Stimulated activated CD4-positive, alpha-beta T cell treated with anti-CD3 and anti-CD28 coated beads, Interleukin-12 subunit alpha, Interleukin-12 subunit beta, amount 100 ng/mL, for 48 hours (primary cell): Measurements from ENCODE around the gene ARRDC5.
"Not testable (repeated sequence)": the region's sequence is repeated elsewhere in the genome, so short reads cannot be mapped to it uniquely, and the experiment has no call there.

Experiments used
- DNase-seq, 3 donors: peaks; one replicate each; pipeline ENCODE4 v3.0.0-alpha.2; 2020; ENCODE audit warnings: low read depth in 2 of 3, low spot score in 1 of 3

The ARRDC5 gene

DNA sequence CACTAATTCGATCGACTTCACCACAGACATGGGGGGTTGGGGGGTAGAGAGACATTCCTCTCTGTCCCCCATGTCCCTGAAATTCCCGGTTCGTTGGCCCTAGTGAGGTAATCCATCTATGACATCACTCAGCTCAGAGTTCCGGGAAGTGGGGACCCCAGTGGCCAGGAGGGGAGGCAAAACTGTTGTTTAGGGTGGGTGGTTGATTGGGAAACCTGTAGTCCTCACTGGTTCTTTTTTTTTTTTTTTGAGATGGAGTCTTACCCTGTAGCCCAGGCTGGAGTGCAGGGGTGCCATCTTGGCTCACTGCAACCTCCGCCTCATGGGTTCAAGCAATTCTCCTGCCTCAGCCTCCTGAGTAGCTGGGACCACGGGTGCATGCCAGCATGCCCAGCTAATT lies at the start of gene ARRDC5:
Gene ARRDC5, minus strand, starts transcription at position 101 of the 400 bp plus-strand sequence. Its CDS starts 71 bp downstream, at position 30.
- DNase-seq: no peak

GRCh38 chr19:4951656-4952055 lies 49.0 kb upstream of the ARRDC5 start:
- DNase-seq: no peak

DNA sequence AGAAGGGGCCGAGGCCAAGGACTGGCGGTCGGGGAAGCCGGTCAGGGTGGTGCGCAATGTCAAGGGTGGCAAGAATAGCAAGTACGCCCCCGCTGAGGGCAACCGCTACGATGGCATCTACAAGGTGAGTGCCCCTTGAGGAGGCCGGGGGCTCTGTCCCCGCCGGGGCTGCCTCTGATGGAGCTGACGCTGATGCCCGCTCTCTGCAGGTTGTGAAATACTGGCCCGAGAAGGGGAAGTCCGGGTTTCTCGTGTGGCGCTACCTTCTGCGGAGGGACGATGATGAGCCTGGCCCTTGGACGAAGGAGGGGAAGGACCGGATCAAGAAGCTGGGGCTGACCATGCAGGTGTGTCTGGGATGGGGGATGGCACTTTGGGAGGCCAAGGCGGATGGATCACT lies 48.0 kb upstream of the ARRDC5 start:
- DNase-seq: not testable (repeated sequence)

DNA sequence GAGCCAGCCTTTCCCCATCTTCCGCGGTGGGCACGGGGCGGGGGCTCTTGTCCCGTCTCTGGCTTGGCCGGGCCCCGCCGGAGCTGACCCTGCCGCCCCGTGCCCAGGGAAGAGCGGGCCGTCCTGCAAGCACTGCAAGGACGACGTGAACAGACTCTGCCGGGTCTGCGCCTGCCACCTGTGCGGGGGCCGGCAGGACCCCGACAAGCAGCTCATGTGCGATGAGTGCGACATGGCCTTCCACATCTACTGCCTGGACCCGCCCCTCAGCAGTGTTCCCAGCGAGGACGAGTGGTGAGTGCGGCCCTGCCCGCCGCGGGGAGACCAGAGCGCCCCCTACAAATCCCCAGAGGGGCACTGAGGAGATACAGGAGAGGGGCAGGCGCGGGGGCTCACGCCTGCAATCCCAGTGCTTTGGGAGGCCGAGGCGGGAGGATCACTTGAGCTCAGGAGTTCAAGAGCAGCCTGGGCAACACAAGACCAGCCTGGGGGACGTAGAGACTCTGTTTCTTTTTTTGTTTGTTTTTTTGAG lies 39.0 kb upstream of the ARRDC5 start:
- DNase-seq: not testable (repeated sequence)

GRCh38 chr19:4939466-4939865 lies 36.8 kb upstream of the ARRDC5 start:
- no peak for DNase-seq

GRCh38 chr19:4938461-4938860 lies 35.8 kb upstream of the ARRDC5 start:
- not testable (repeated sequence) for DNase-seq

DNA sequence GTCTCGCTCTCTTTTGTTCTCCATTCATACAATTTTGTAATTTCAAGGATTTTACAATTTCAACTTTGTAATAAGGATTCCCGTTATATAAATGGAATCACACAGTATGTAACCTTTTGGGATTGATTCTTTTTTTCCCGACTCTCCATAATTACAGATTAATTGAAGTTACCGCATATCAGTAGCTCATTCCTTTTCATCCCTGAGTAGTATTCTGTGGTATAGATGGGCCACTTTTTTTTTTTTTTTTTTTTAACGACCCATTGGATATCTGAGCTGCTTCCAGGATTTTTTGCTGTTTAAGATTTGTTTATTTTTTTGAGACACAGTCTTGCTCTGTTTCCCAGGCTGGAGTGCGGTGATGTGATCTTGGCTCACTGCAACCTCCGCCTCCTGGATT lies 34.4 kb upstream of the ARRDC5 start:
- no peak for DNase-seq

DNA sequence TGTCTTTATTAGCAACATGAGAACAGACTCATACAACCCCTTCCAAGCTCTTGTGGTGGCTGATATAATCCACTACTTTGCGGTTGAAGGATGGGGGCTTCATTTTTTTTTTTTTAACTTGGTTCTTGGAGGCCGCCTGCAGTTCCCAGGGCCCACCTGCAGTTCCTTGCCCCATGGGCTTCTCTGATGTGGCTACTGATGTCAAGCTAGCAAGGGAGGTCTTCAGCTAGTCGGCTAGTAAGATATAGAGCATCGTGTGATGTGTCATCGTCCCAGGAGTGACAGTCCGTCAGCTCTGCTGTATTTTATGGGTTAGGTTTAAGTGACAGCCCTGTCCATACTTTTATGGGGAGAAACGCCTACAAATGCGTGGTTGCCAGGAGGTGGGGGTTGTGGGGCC lies 32.7 kb upstream of the ARRDC5 start:
- no peak for DNase-seq

GRCh38 chr19:4933528-4933927 lies 30.8 kb upstream of the ARRDC5 start:
- DNase-seq: no peak

DNA sequence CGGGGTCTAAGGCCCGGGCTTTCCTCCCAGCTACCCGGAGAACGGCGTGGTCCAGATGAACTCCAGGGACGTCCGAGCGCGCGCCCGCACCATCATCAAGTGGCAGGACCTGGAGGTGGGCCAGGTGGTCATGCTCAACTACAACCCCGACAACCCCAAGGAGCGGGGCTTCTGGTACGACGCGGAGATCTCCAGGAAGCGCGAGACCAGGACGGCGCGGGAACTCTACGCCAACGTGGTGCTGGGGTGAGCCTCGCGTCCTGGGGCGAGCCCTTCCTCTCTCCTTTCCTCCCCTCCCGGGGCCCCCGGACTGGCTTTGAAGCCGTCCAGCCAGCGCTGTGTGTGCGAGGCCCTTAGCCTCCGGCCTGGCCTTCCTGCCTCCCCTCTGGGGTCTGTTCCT lies 30.0 kb upstream of the ARRDC5 start:
- DNase-seq: no peak

DNA sequence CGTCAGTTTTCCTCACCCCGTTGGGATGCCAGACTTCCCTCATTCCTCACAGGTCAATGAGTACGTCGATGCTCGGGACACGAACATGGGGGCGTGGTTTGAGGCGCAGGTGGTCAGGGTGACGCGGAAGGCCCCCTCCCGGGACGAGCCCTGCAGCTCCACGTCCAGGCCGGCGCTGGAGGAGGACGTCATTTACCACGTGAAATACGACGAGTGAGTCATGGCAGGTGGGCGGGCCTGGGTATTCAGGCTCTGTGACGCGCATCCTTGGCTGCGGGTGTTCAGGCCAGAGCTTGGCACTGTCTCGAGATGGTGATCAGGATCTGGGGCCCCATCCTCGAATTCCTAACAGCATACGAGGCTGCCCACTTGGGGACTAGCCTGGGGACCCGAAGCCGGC lies 28.0 kb upstream of the ARRDC5 start:
- no peak for DNase-seq

GRCh38 chr19:4929186-4929585 lies 26.5 kb upstream of the ARRDC5 start:
- DNase-seq: no peak

GRCh38 chr19:4923276-4923747 lies 20.6 kb upstream of the ARRDC5 start:
- DNase-seq: no peak

- DNase-seq: no peak
Observed at GRCh38 chr19:4922530-4923275, 20.0 kb upstream of the ARRDC5 start.

DNA sequence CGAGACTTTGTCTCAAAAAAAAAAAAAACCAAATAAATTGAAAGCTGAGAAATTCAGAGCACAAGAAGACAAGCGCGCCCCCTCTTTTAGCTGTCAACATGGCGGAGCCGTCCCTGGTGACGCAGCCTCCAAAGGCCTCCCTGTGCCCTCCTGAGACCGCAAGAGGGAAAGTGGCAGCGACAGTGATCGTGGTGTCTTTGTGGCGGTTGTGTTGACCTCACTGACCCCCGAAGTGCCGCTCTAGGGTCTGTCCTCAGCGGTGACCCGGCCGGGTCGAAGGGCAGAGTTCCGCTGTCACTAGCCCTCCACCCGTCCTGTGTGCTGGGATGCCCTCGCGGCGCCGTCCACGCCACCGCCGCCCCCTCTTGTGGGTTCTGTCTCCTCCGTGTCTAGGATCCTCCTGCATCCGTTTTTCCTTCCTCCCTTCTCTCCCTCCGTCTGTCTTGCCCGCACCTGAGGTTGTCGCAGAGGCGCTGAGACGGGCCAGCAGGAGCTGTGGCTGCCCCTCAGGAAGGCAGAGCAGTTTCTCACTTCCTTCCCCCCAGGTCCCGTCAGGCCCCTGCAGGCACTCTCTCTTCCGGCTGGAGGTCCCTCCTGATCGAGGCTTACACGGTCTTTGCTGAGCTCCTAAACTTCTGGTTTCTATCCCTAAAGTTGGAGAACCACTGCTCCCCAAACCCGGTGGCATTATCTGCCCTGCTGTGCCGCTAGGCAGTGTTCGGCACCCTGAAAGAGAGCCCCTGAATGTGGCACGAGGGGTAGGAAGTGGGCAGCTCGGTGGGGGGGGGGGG lies 13.8 kb upstream of the ARRDC5 start:
- DNase-seq: no peak

GRCh38 chr19:4914736-4915501 lies 12.2 kb upstream of the ARRDC5 start:
- peak in 2 of 3 donors; percentile 58 to 64 for DNase-seq

DNA sequence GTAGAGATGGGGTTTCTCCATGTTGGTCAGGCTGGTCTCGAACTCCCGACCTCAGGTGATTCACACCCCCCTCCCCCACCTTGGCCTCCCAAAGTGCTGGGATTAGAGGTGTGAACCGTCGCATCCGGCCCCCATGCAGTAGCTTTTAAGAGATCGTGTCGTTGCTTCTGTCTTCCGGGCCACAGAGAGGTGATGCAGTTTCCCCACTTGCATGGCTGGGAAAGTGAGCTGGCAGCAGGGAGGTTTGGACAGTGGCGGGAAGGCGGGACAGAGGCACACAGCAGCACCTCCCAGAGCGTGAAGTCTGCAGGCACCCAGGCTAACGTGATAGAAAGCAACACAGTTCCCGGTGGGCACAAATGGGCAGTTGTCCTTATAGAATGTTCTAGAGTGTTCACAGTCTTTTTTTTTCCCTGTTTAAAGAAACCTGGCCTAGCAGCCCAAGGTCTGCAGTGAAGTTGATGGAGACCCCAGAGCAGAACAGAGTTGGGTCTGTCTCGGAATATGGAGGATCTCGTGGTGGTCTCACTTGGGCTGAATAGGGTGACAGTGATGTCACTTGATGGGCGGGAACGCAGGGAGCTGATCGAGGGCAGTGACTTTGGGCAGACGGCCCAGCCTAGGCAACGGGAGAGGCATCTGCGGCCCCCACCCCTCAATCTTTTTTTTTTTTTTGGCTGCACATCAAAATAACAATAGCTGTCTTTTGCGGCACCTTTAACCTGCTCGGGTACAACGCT lies 11.5 kb upstream of the ARRDC5 start:
- DNase-seq: no peak

GRCh38 chr19:4911786-4912672 lies 9.3 kb upstream of the ARRDC5 start:
- peak; percentile 58 to 78 (median 78) for DNase-seq

DNA sequence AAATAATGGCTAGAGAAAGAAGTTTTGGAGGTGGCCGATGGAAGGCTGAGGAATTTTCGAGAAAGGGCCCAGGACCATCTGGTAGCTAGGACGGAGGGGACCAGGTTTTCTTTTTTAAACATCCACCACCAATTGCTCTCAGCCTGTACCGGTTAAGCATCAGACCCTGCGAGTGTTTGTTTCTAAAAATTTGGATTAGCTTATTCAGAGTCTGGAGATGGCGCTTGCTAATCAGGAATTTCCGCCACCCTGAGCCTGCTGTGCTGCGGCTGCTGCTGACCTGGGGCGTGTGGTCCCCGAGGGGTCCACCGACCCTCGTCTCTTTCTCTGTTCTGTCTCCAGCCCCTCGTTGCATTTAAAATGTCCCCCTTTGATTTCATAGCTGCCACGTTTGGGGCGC lies 8.6 kb upstream of the ARRDC5 start:
- DNase-seq: no peak
